Measurements from ENCODE around the gene CBL.

The CBL gene

GRCh38 chr11:119277660-119278059 lies 71.5 kb downstream of the CBL start:
- no peak for DNase-seq

- peak; percentile 11 for DNase-seq
Measured at GRCh38 chr11:119282495-119282894, 76.4 kb downstream of the CBL start.

- DNase-seq, result no peak
Measured at GRCh38 chr11:119284344-119285157, 78.4 kb downstream of the CBL start.

GRCh38 chr11:119285431-119285830 lies 79.3 kb downstream of the CBL start:
- DNase-seq, result no peak

- no peak for DNase-seq
Measured at GRCh38 chr11:119288219-119288618, 82.1 kb downstream of the CBL start.

GRCh38 chr11:119290894-119291497 lies 84.9 kb downstream of the CBL start:
- no peak for DNase-seq

- no peak for DNase-seq
Measured at GRCh38 chr11:119293461-119293860, 87.3 kb downstream of the CBL start.

- DNase-seq, result no peak
Measured at GRCh38 chr11:119295178-119295577, 89.0 kb downstream of the CBL start.

- no peak for DNase-seq
Measured at GRCh38 chr11:119297938-119298337, 91.8 kb downstream of the CBL start.

GRCh38 chr11:119298726-119299125 lies 92.6 kb downstream of the CBL start:
- DNase-seq, result no peak

- no peak for DNase-seq
Measured at GRCh38 chr11:119299416-119299815, 93.3 kb downstream of the CBL start.

- DNase-seq, result no peak
Measured at GRCh38 chr11:119300198-119300964, 94.2 kb downstream of the CBL start.

GRCh38 chr11:119303227-119303718 lies 97.1 kb downstream of the CBL start:
- no peak for DNase-seq

GRCh38 chr11:119305556-119306372 lies 99.6 kb downstream of the CBL start:
- DNase-seq, result no peak

GRCh38 chr11:119306373-119306890 lies 100.3 kb downstream of the CBL start:
- DNase-seq, result no peak

- no peak for DNase-seq
Measured at GRCh38 chr11:119307219-119307618, 101.1 kb downstream of the CBL start.

- DNase-seq, result no peak
Measured at GRCh38 chr11:119307974-119308373, 101.8 kb downstream of the CBL start.

- no peak for DNase-seq
Measured at GRCh38 chr11:119309411-119309810, 103.3 kb downstream of the CBL start.

GRCh38 chr11:119309953-119310681 lies 104.0 kb downstream of the CBL start:
- no peak for DNase-seq

- DNase-seq, result no peak
Measured at GRCh38 chr11:119310682-119311052, 104.5 kb downstream of the CBL start.

- DNase-seq, result no peak
Measured at GRCh38 chr11:119314726-119315125, 108.6 kb downstream of the CBL start.
